NCI-H128 (cell line): ENCODE results near the gene CLCNKB.

ENCODE experiments used
- DNase-seq: peaks from one replicate; lab custom pipeline; 2025; ENCODE audit not compliant: unreplicated experiment; lab: John Stamatoyannopoulos, UW

The CLCNKB gene

GRCh38 chr1:16092097-16092922 is 48.7 kb downstream of the CLCNKB start:
- DNase-seq, result no peak

- DNase-seq, result no peak
These were observed 49.4 kb downstream of the CLCNKB start for GRCh38 chr1:16092923-16093511.

- no peak for DNase-seq
These were observed 50.0 kb downstream of the CLCNKB start for GRCh38 chr1:16093611-16094010.

GRCh38 chr1:16094453-16095158 is 51.0 kb downstream of the CLCNKB start:
- no peak for DNase-seq

GRCh38 chr1:16095447-16095846 is 51.9 kb downstream of the CLCNKB start:
- no peak for DNase-seq

GRCh38 chr1:16099412-16099811 is 55.8 kb downstream of the CLCNKB start:
- no peak for DNase-seq

- no peak for DNase-seq
These were observed 58.0 kb downstream of the CLCNKB start for GRCh38 chr1:16101623-16102022.
